Testis (tissue), 3 donors: Measurements from ENCODE around the gene ANAPC5. TPM values are rescaled to one million over a fixed set of nuclear protein-coding genes. Genes with fewer than 3 reads are reported as not detected.

Experiments used
- DNase-seq: peaks from one replicate; pipeline ENCODE4 v3.0.0-alpha.2; 2019
- H3K27ac ChIP-seq, 2 donors: fragments of 200-600 bp; sonication (generic); one replicate each; pipeline ENCODE4 v1.5.1; 2019
- H3K27me3 ChIP-seq: fragments of 200-600 bp; sonication (generic); one replicate; pipeline ENCODE4 v1.5.1; 2019
- H3K36me3 ChIP-seq: fragments of 200-600 bp; sonication (generic); one replicate; pipeline ENCODE4 v1.5.1; 2017; ENCODE audit warnings: low read depth; ENCODE audit errors: missing control alignments
- H3K4me1 ChIP-seq: fragments of 200-600 bp; sonication (generic); one replicate; pipeline ENCODE4 v1.5.1; 2019
- H3K4me3 ChIP-seq, 2 donors: fragments of 200-600 bp; sonication (generic); one replicate each; pipeline ENCODE4 v1.5.1; 2017 to 2019
- H3K9me3 ChIP-seq: fragments of 200-600 bp; sonication (generic); one replicate; pipeline ENCODE4 v1.5.1; 2017
- CTCF ChIP-seq, 3 experiments: fragments of 450-650 bp in 2 of 3; fragments of 200-600 bp in 1 of 3; sonication (generic) in 1 of 3; IDR thresholded peaks; one replicate each; pipeline ENCODE4 v1.5.1; 2016 to 2019; ENCODE audit warnings: antibody characterized with exemption in 3 of 3, mild to moderate bottlenecking in 2 of 3, moderate library complexity in 1 of 3
- POLR2A ChIP-seq: fragments of 450-650 bp; IDR thresholded peaks from one replicate; pipeline ENCODE4 v1.6.1; 2017; ENCODE audit warnings: antibody characterized with exemption, mild to moderate bottlenecking, moderate library complexity
- whole genome bisulfite sequencing, 2 donors: methylation state at CpG; one replicate each; pipeline ENCODE4 v1.1.5; 2018; 5-methylcytosine and 5-hydroxymethylcytosine counted together
- intact Hi-C: fragments of 100-400 bp; cut with DNase I; formaldehyde crosslinking; loops from one replicate; pipeline ENCODE4 v1.15.1; 2023; ENCODE audit warnings: low total_unique reads
- polyA plus RNA-seq: library from polyadenylated mRNA; stranded (reverse); fragments of 350-450 nt; fragmentation: Illumina TruSeq; extraction: RNeasy Lipid Tissue Mini Kit (QIAGEN cat#74804); gene quantifications from one replicate; pipeline ENCODE4 v1.2.3, GENCODE V29; 2014; ENCODE audit warnings: low read depth, low replicate concordance; ENCODE audit not compliant: insufficient read depth
- total RNA-seq, 2 donors: library from RNA; depleted of rRNA; stranded (reverse); fragments of >200 nt; gene quantifications; one replicate each; pipeline ENCODE4 v1.2.3, GENCODE V29; 2016

The ANAPC5 gene
- total and polyA plus RNA-seq, 3 donors from 2014 or later: 95.9 to 158 (median 143) TPM

- Histone ChIP-seq H3K27me3 (no peaks in the 10 kb centered on the region), H3K4me1 (no peaks in the 10 kb centered on the region), H3K9me3 (no peaks in the 10 kb centered on the region), H3K27ac (no peak overlapping the region), H3K4me3 (no peak overlapping the region), H3K36me3 (no peaks in the 10 kb centered on the region)
- WGBS, 2 donors: 78 to 91% methylated on average over 8 of the region's 8 CpGs
- no peak for DNase-seq
- intact Hi-C loops: no loop called here
- TF ChIP-seq CTCF (IDR thresholded peaks at IDR 0.05) (no peak), POLR2A (no peak)
Measured at GRCh38 chr12:121264135-121264534, 88.1 kb downstream of the ANAPC5 start.

GRCh38 chr12:121263206-121263935, 88.8 kb downstream of the ANAPC5 start:
- 92 to 93% methylated on average over 8 to 10 of the region's 10 CpGs for WGBS, 2 donors
- Histone ChIP-seq H3K4me1 (no peaks in the 10 kb centered on the region), H3K4me3 (no peak overlapping the region), H3K9me3 (no peaks in the 10 kb centered on the region), H3K27ac (no peak overlapping the region), H3K36me3 (no peaks in the 10 kb centered on the region), H3K27me3 (no peaks in the 10 kb centered on the region)
- TF ChIP-seq CTCF (IDR thresholded peaks at IDR 0.05): no peak
- no peak for TF ChIP-seq POLR2A
- intact Hi-C loops: no loop called here
- DNase-seq: no peak

- no peaks in the 10 kb centered on the region for H3K36me3 ChIP-seq
Measured at GRCh38 chr12:121261398-121261797, 90.8 kb downstream of the ANAPC5 start.

GRCh38 chr12:121260091-121260490, 92.1 kb downstream of the ANAPC5 start:
- intact Hi-C loops: no loop called here
- H3K36me3 ChIP-seq: no peaks in the 10 kb centered on the region
- no peaks in the 10 kb centered on the region for H3K4me1 ChIP-seq
- no peak overlapping the region for H3K27ac ChIP-seq
- 67 to 79% methylated on average over 7 of the region's 7 CpGs for WGBS, 2 donors
- TF ChIP-seq POLR2A (no peak), CTCF (IDR thresholded peaks at IDR 0.05) (no peak)
- no peak overlapping the region for H3K4me3 ChIP-seq
- peak; percentile 41 for DNase-seq
- no peaks in the 10 kb centered on the region for H3K27me3 ChIP-seq
- no peaks in the 10 kb centered on the region for H3K9me3 ChIP-seq

More at GRCh38 chr12:121261398-121261797, 90.8 kb downstream of the ANAPC5 start:
- intact Hi-C loops: no loop called here
- no peak for TF ChIP-seq CTCF (IDR thresholded peaks at IDR 0.05)
- no peak for TF ChIP-seq POLR2A
- Histone ChIP-seq H3K4me3 (no peak overlapping the region), H3K9me3 (no peaks in the 10 kb centered on the region), H3K27ac (no peak overlapping the region), H3K27me3 (no peaks in the 10 kb centered on the region), H3K4me1 (no peaks in the 10 kb centered on the region)
- 81 to 82% methylated on average over 4 to 6 of the region's 6 CpGs for WGBS, 2 donors
- no peak for DNase-seq

GRCh38 chr12:121259074-121259473, 93.1 kb downstream of the ANAPC5 start:
- no peaks in the 10 kb centered on the region for H3K36me3 ChIP-seq
- WGBS, 2 donors: 96 to 99% methylated on average over 11 of the region's 11 CpGs
- DNase-seq: no peak

More at GRCh38 chr12:121259074-121259473, 93.1 kb downstream of the ANAPC5 start:
- Histone ChIP-seq H3K4me3 (no peak overlapping the region), H3K27me3 (no peaks in the 10 kb centered on the region), H3K9me3 (no peaks in the 10 kb centered on the region), H3K4me1 (no peaks in the 10 kb centered on the region), H3K27ac (no peak overlapping the region)
- no peak for TF ChIP-seq POLR2A
- no peak for TF ChIP-seq CTCF (IDR thresholded peaks at IDR 0.05)
- intact Hi-C loops: no loop called here
